Thyroid gland (tissue), 4 donors: ENCODE measurements around the gene ABCA4. TPM values are rescaled to one million over a fixed set of nuclear protein-coding genes. Genes with fewer than 3 reads are reported as not detected.
"Not testable (repeated sequence)": the region's sequence is repeated elsewhere in the genome, so short reads cannot be mapped to it uniquely, and the experiment has no call there.

Source experiments
- DNase-seq, 2 donors: peaks; one replicate each; pipeline ENCODE4 v3.0.0-alpha.2; 2019
- H3K27ac ChIP-seq, 3 donors: fragments of 200-600 bp; sonication (generic); 1 replicate in 2 of 3; 2 replicates in 1 of 3; pipeline ENCODE4 v1.5.1; 2016 to 2019; ENCODE audit warnings: mild to moderate bottlenecking in 1 of 3, moderate library complexity in 1 of 3
- H3K27me3 ChIP-seq: fragments of 200-600 bp; sonication (generic); one replicate; pipeline ENCODE4 v1.5.1; 2019
- H3K36me3 ChIP-seq, 2 donors: fragments of 200-600 bp; sonication (generic); one replicate each; pipeline ENCODE4 v1.5.1; 2016 to 2019
- H3K4me1 ChIP-seq, 2 donors: fragments of 200-600 bp; sonication (generic); one replicate each; pipeline ENCODE4 v1.5.1; 2017 to 2019
- H3K4me3 ChIP-seq, 3 donors: fragments of 200-600 bp; sonication (generic); replicated peaks in 1 of 3; 1 replicate in 2 of 3; 2 replicates in 1 of 3; pipeline ENCODE4 v1.5.1; 2016; ENCODE audit warnings: mild to moderate bottlenecking in 1 of 3
- H3K9me3 ChIP-seq: fragments of 200-600 bp; sonication (generic); one replicate; pipeline ENCODE4 v1.5.1; 2017
- CTCF ChIP-seq, 6 experiments: fragments of 200-600 bp in 3 of 6; fragments of 450-650 bp in 3 of 6; sonication (generic) in 3 of 6; IDR thresholded peaks; one replicate each; pipeline ENCODE4 v1.5.1; 2016 to 2019; ENCODE audit warnings: antibody characterized with exemption in 6 of 6, mild to moderate bottlenecking in 2 of 6, inconsistent platforms in 1 of 6, moderate library complexity in 1 of 6
- POLR2A ChIP-seq, 2 donors: fragments of 450-650 bp; IDR thresholded peaks; one replicate each; pipeline ENCODE4 v1.6.1; 2017; ENCODE audit warnings: antibody characterized with exemption in 2 of 2, mild to moderate bottlenecking in 2 of 2, moderate library complexity in 1 of 2
- WGBS, 2 donors: methylation state at CpG; one replicate each; pipeline ENCODE4 v1.1.5; 2017; 5-methylcytosine and 5-hydroxymethylcytosine counted together
- intact Hi-C: fragments of 100-400 bp; cut with DNase I; formaldehyde crosslinking; loops from one replicate; pipeline ENCODE4 v1.15.1; 2023
- total RNA-seq, 4 donors: library from RNA; depleted of rRNA; stranded (reverse); fragments of >200 nt; gene quantifications; one replicate each; pipeline ENCODE4 v1.2.3, GENCODE V29; 2016

The ABCA4 gene
- total RNA-seq, 4 donors from 2014 or later, result 0.44 to 1.0 (median 0.82) TPM

GRCh38 chr1:93999840-94000415, 121.0 kb downstream of the ABCA4 start:
- Histone ChIP-seq H3K27me3 (no peaks in the 10 kb centered on the region), H3K4me1 (peaks cover 0 to 6% of the 10 kb centered on the region in 2 donors), H3K9me3 (no peaks in the 10 kb centered on the region), H3K27ac (no peak overlapping the region), H3K4me3 (no peak overlapping the region), H3K36me3 (no peaks in the 10 kb centered on the region)
- no peak for DNase-seq
- intact Hi-C loops, result no loop called here
- no peak for TF ChIP-seq POLR2A (IDR thresholded peaks at IDR 0.05)
- TF ChIP-seq CTCF (IDR thresholded peaks at IDR 0.05), result no peak
- WGBS, 2 donors, result 77 to 80% methylated on average over 3 of the region's 3 CpGs

GRCh38 chr1:93998532-93998931, 122.4 kb downstream of the ABCA4 start:
- H3K27ac ChIP-seq, DNase-seq, H3K4me1 ChIP-seq, H3K9me3 ChIP-seq, H3K36me3 ChIP-seq, H3K4me3 ChIP-seq, H3K27me3 ChIP-seq, intact Hi-C loops: not testable (repeated sequence)
- 94 to 96% methylated on average over 4 of the region's 4 CpGs for WGBS, 2 donors

GRCh38 chr1:93997756-93998155, 123.2 kb downstream of the ABCA4 start:
- intact Hi-C loops, result no loop called here
- Histone ChIP-seq H3K36me3 (no peaks in the 10 kb centered on the region), H3K4me1 (peaks cover 0 to 6% of the 10 kb centered on the region in 2 donors), H3K4me3 (no peak overlapping the region), H3K27me3 (no peaks in the 10 kb centered on the region), H3K27ac (no peak overlapping the region), H3K9me3 (no peaks in the 10 kb centered on the region)
- peak; percentile 40 to 50 for DNase-seq
- TF ChIP-seq CTCF (IDR thresholded peaks at IDR 0.05), result no peak
- TF ChIP-seq POLR2A (IDR thresholded peaks at IDR 0.05), result no peak
- 72 to 77% methylated on average over 6 to 7 of the region's 7 CpGs for WGBS, 2 donors

- H3K27me3 ChIP-seq, result no peaks in the 10 kb centered on the region
- H3K36me3 ChIP-seq, result no peaks in the 10 kb centered on the region
- H3K4me3 ChIP-seq, result no peak overlapping the region
- 33 to 38% methylated on average over 5 of the region's 5 CpGs for WGBS, 2 donors
- intact Hi-C loops, result no loop called here
- no peaks in the 10 kb centered on the region for H3K9me3 ChIP-seq
- peaks cover 0 to 6% of the 10 kb centered on the region in 2 donors for H3K4me1 ChIP-seq
- peak; percentile 86 to 91 for DNase-seq
- TF ChIP-seq CTCF (IDR thresholded peaks at IDR 0.05), result no peak
- no peak for TF ChIP-seq POLR2A (IDR thresholded peaks at IDR 0.05)
- no peak overlapping the region for H3K27ac ChIP-seq
Measured at GRCh38 chr1:93995837-93996536, 125.0 kb downstream of the ABCA4 start.

- H3K36me3 ChIP-seq, result no peaks in the 10 kb centered on the region
- no peak overlapping the region for H3K4me3 ChIP-seq
- 86 to 91% methylated on average over 6 of the region's 6 CpGs for WGBS, 2 donors
- TF ChIP-seq POLR2A (IDR thresholded peaks at IDR 0.05), result no peak
- intact Hi-C loops, result no loop called here
- DNase-seq, result no peak
- H3K27me3 ChIP-seq, result no peaks in the 10 kb centered on the region
- no peaks in the 10 kb centered on the region for H3K9me3 ChIP-seq
- no peak overlapping the region for H3K27ac ChIP-seq
- H3K4me1 ChIP-seq, result peaks cover 19 to 24% of the 10 kb centered on the region in 2 donors
Measured at GRCh38 chr1:93993731-93994130, 127.2 kb downstream of the ABCA4 start.

GRCh38 chr1:93992954-93993353, 128.0 kb downstream of the ABCA4 start:
- no peak for DNase-seq
- Histone ChIP-seq H3K27me3 (no peaks in the 10 kb centered on the region), H3K27ac (no peak overlapping the region), H3K4me1 (peaks cover 25 to 32% of the 10 kb centered on the region in 2 donors), H3K36me3 (no peaks in the 10 kb centered on the region), H3K9me3 (no peaks in the 10 kb centered on the region), H3K4me3 (no peak overlapping the region)
- intact Hi-C loops, result no loop called here
- TF ChIP-seq POLR2A (IDR thresholded peaks at IDR 0.05), result no peak
- no peak for TF ChIP-seq CTCF (IDR thresholded peaks at IDR 0.05)
- 91 to 92% methylated on average over 10 of the region's 10 CpGs for WGBS, 2 donors
